GM12873 (cell line): ENCODE measurements around the gene ZNF883.

ENCODE experiments used
- CTCF ChIP-seq: IDR thresholded peaks from 2 replicates; pipeline ENCODE4 v1.5.1; 2012; ENCODE audit warnings: low read depth, mild to moderate bottlenecking, moderate library complexity, low read length, control low read depth; ENCODE audit not compliant: insufficient read depth; ENCODE audit errors: missing control alignments

The ZNF883 gene

GRCh38 chr9:112913326-112913725 is 98.7 kb downstream of the ZNF883 start:
- TF ChIP-seq CTCF: no peak

- no peak for TF ChIP-seq CTCF
Measured at GRCh38 chr9:112912636-112913035, 99.4 kb downstream of the ZNF883 start.

- no peak for TF ChIP-seq CTCF
Measured at GRCh38 chr9:112911736-112912135, 100.3 kb downstream of the ZNF883 start.
